ENCODE measurements around the gene DTNA. TPM values are rescaled to one million over a fixed set of nuclear protein-coding genes. Genes with fewer than 3 reads are reported as not detected.

Gene DTNA
- total and polyA plus RNA-seq, 4 donors: 90.4 to 190 (median 131) TPM

DNA sequence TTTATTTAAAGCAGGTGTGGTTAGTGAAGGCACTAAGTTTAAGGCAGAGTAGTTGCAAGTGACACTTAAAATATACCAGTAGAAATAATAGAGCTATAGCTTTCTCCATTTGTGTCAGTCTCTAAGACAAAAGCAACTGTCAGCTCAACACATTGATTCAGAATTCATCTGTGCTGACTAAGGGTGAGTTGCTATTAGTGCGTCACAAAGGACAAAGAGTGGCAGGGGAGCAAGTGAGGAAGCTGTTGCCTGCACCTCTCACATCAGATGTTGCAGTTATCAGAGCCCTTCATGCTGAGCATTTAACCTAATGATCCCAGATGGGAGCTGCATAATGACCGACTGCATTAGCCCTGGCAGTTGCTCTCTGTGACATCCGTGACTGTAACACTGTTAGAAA lies 138.6 kb downstream of the DTNA start:
- Histone ChIP-seq H3K27me3 (ENCODE audit: control insufficient read depth, insufficient read depth, low read length) (no peaks in the 10 kb centered on the region), H3K27ac (ENCODE audit: low read depth, low read length) (no peak overlapping the region), H3K36me3 (ENCODE audit: control insufficient read depth, insufficient read depth, low read length) (peaks cover 8% of the 10 kb centered on the region), H3K4me3 (ENCODE audit: low read depth, low read length) (no peak overlapping the region), H3K4me1 (ENCODE audit: control insufficient read depth, insufficient read depth, low read length) (no peaks in the 10 kb centered on the region), H3K9me3 (ENCODE audit: control insufficient read depth, insufficient read depth, low read length) (no peaks in the 10 kb centered on the region)
- 54% methylated on average over 2 of the region's 3 CpGs for WGBS (ENCODE audit: insufficient coverage)
- DNase-seq (ENCODE audit: low read depth in 4 of 6, low spot score in 6 of 6): peak in 2 of 6 donors; percentile 23 to 34

DNA sequence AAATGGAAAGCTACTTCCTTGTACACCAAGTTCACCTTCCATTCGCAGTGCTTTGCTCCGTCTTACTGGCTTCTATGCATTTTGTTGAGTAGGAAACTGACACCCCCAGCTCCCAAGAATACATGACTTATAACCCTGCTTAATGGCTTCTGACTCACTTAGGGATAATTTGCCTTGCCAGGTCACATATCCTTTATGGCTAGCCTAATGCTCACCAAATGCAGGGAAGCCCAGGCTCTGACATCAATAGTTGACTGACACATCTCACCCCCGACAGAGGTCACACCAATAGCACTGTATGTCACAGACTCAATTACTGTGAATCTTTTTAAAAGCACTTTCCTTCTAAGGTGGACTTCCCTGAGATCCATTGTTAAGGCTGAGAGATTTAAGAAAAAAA lies 147.2 kb downstream of the DTNA start:
- WGBS (ENCODE audit: insufficient coverage): 92% methylated on average over 2 of the region's 3 CpGs

DNA sequence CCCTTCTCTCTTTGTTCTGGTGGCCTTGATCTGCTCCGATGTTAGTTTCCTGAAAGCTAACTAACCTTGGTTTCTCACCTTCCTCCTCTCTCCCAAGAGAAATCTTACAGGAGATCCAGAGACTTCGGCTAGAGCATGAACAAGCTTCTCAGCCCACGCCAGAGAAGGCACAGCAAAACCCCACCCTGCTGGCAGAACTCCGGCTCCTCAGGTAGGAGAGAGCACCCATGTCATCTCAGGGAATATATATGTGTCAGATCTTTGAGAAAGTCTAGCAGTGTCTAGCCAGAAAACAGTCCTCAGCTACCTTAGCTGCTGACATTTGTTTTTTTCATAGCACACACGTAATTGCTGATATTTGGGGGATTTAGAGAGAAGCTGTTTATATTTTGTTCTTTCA lies 148.1 kb downstream of the DTNA start:
- H3K27ac ChIP-seq (ENCODE audit: low read depth, low read length): no peak overlapping the region
- no peak for DNase-seq (ENCODE audit: low read depth in 4 of 6, low spot score in 6 of 6)

More for the DNA sequence above, 147.2 kb downstream of the DTNA start:
- H3K9me3 ChIP-seq (ENCODE audit: control insufficient read depth, insufficient read depth, low read length): no peaks in the 10 kb centered on the region
- no peaks in the 10 kb centered on the region for H3K27me3 ChIP-seq (ENCODE audit: control insufficient read depth, insufficient read depth, low read length)
- no peaks in the 10 kb centered on the region for H3K4me1 ChIP-seq (ENCODE audit: control insufficient read depth, insufficient read depth, low read length)
- H3K4me3 ChIP-seq (ENCODE audit: low read depth, low read length): no peak overlapping the region
- DNase-seq (ENCODE audit: low read depth in 4 of 6, low spot score in 6 of 6): no peak
- no peak overlapping the region for H3K27ac ChIP-seq (ENCODE audit: low read depth, low read length)
- H3K36me3 ChIP-seq (ENCODE audit: control insufficient read depth, insufficient read depth, low read length): peaks cover 22% of the 10 kb centered on the region

DNA sequence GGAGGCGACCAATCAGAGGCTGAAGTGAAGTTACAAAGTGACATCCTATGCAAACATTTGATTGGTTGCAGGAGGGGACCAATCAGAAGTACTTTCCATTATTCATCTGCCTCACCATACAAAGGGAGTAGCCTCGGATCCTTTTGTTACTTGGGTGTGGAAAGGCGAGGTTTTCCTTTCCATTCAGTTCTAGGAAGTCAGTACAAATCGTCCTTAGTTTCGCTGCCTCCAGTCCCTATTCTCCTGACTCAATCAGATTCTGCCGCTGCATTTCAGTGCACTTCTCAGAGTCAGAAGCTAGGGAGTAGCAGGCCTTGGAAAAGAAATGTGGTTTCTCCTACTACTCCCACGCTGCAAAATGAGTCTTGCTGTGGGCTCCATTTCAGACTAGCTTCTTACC lies 149.4 kb downstream of the DTNA start:
- peaks cover 23% of the 10 kb centered on the region for H3K36me3 ChIP-seq (ENCODE audit: control insufficient read depth, insufficient read depth, low read length)
- no peaks in the 10 kb centered on the region for H3K4me1 ChIP-seq (ENCODE audit: control insufficient read depth, insufficient read depth, low read length)
- no peak overlapping the region for H3K4me3 ChIP-seq (ENCODE audit: low read depth, low read length)
- H3K9me3 ChIP-seq (ENCODE audit: control insufficient read depth, insufficient read depth, low read length): no peaks in the 10 kb centered on the region
- DNase-seq (ENCODE audit: low read depth in 4 of 6, low spot score in 6 of 6): no peak
- no peaks in the 10 kb centered on the region for H3K27me3 ChIP-seq (ENCODE audit: control insufficient read depth, insufficient read depth, low read length)
- no peak overlapping the region for H3K27ac ChIP-seq (ENCODE audit: low read depth, low read length)
- 100% methylated on average over 2 of the region's 7 CpGs for WGBS (ENCODE audit: insufficient coverage)

More for the DNA sequence above, 148.1 kb downstream of the DTNA start:
- 95% methylated on average over 3 of the region's 5 CpGs for WGBS (ENCODE audit: insufficient coverage)
- H3K4me3 ChIP-seq (ENCODE audit: low read depth, low read length): no peak overlapping the region
- no peaks in the 10 kb centered on the region for H3K4me1 ChIP-seq (ENCODE audit: control insufficient read depth, insufficient read depth, low read length)
- no peaks in the 10 kb centered on the region for H3K9me3 ChIP-seq (ENCODE audit: control insufficient read depth, insufficient read depth, low read length)
- H3K36me3 ChIP-seq (ENCODE audit: control insufficient read depth, insufficient read depth, low read length): peaks cover 18% of the 10 kb centered on the region
- H3K27me3 ChIP-seq (ENCODE audit: control insufficient read depth, insufficient read depth, low read length): no peaks in the 10 kb centered on the region

DNA sequence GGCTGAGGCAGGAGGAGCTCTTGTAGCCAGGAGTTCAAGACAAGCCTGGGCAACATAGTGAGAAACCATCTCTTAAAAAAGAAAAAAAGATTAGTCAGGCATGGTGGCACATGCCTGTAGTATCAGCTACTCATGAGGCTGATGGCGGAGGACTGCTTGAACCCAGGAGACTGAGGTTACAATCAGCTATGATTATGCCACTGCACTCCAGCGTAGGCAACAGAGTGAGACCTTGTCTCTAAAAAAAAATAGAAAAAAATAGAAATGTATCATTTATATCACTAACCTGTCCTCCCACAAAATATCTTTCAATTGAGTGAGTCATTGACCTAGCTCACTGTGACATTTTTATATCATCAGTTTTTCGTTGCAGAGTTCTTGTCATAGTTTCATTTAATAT lies 152.5 kb downstream of the DTNA start:
- no peak overlapping the region for H3K27ac ChIP-seq (ENCODE audit: low read depth, low read length)
- WGBS (ENCODE audit: insufficient coverage): 100% methylated on average over 1 of the region's 3 CpGs

DNA sequence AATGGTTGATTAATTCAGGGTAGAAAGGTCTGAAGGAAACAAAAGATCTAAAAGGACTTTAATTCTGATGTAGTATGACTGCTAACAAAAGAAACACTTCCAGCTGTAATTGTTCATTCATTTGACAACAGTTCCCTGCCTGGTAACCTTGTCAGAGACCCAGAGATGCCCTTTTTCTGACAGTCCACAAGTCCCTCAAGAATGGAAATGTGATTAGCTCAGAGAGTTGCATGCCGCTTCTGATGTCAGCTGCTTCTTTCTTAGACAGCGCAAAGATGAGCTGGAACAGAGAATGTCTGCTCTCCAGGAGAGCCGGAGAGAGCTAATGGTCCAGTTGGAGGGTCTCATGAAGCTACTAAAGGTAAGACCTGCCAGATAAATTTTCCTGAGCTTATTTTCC lies 153.6 kb downstream of the DTNA start:
- no peak for DNase-seq (ENCODE audit: low read depth in 4 of 6, low spot score in 6 of 6)
- 49% methylated on average over 3 of the region's 3 CpGs for WGBS (ENCODE audit: insufficient coverage)
- Histone ChIP-seq H3K4me1 (ENCODE audit: control insufficient read depth, insufficient read depth, low read length) (no peaks in the 10 kb centered on the region), H3K36me3 (ENCODE audit: control insufficient read depth, insufficient read depth, low read length) (peaks cover 18% of the 10 kb centered on the region), H3K27ac (ENCODE audit: low read depth, low read length) (no peak overlapping the region), H3K27me3 (ENCODE audit: control insufficient read depth, insufficient read depth, low read length) (no peaks in the 10 kb centered on the region), H3K9me3 (ENCODE audit: control insufficient read depth, insufficient read depth, low read length) (no peaks in the 10 kb centered on the region), H3K4me3 (ENCODE audit: low read depth, low read length) (no peak overlapping the region)

More for the DNA sequence above, 152.5 kb downstream of the DTNA start:
- no peaks in the 10 kb centered on the region for H3K4me1 ChIP-seq (ENCODE audit: control insufficient read depth, insufficient read depth, low read length)
- no peak for DNase-seq (ENCODE audit: low read depth in 4 of 6, low spot score in 6 of 6)
- no peak overlapping the region for H3K4me3 ChIP-seq (ENCODE audit: low read depth, low read length)
- no peaks in the 10 kb centered on the region for H3K9me3 ChIP-seq (ENCODE audit: control insufficient read depth, insufficient read depth, low read length)
- H3K27me3 ChIP-seq (ENCODE audit: control insufficient read depth, insufficient read depth, low read length): no peaks in the 10 kb centered on the region
- H3K36me3 ChIP-seq (ENCODE audit: control insufficient read depth, insufficient read depth, low read length): peaks cover 24% of the 10 kb centered on the region

DNA sequence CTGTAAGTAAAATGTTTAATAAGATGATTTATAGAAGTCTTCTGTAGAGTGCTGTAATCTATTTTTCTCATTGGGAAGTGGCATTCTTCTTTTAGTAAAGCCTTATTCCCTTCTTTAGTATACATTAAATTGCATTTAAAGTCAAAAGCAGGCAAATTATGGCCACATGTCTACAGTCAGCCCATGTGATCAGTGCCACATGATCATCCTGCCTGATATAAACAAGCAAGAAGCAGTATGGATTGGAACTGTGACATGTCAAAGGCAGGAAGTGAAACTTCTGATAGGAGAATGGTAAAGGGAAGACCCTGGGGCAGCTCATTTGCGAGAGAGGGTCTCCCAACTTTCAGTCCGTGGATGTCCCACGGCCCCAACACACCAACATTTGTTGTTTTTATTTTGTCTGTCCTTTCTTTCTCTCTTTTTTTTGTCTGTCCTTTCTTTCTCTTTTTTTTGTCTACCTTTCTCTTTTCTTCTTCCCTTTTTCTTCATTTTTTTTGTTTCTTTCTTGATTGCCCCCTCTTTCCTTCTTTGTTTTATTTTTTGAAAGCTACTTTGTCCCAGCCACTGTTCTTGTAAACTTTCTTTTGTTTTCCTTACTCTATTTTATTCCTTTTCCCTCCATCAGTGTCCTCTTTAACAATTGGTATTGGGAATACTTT lies 154.9 kb downstream of the DTNA start:
- peaks cover 14% of the 10 kb centered on the region for H3K36me3 ChIP-seq (ENCODE audit: control insufficient read depth, insufficient read depth, low read length)
- no peak overlapping the region for H3K27ac ChIP-seq (ENCODE audit: low read depth, low read length)
- no peak for DNase-seq (ENCODE audit: low read depth in 4 of 6, low spot score in 6 of 6)
- 85% methylated on average over 2 of the region's 3 CpGs for WGBS (ENCODE audit: insufficient coverage)
- H3K9me3 ChIP-seq (ENCODE audit: control insufficient read depth, insufficient read depth, low read length): no peaks in the 10 kb centered on the region
- no peak overlapping the region for H3K4me3 ChIP-seq (ENCODE audit: low read depth, low read length)
- no peaks in the 10 kb centered on the region for H3K4me1 ChIP-seq (ENCODE audit: control insufficient read depth, insufficient read depth, low read length)
- H3K27me3 ChIP-seq (ENCODE audit: control insufficient read depth, insufficient read depth, low read length): no peaks in the 10 kb centered on the region

DNA sequence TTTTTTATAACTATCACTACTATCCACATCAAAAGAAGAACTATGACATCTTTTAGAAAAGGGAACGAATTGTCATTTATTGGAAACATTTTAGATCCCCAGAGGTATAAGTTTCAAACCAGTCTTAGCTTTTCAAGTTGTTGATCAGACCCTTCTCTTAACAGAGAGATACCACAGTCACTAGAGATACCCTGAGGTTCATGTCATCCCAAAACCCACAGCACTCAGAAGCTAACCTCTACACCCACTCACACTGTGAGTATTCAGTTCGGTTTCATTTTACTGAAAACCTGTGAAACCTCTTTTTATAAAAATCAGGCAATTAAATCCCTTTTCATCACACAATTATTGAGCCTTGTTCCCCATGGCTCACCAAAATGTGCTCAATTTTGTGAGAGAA lies 156.2 kb downstream of the DTNA start:
- Histone ChIP-seq H3K9me3 (ENCODE audit: control insufficient read depth, insufficient read depth, low read length) (no peaks in the 10 kb centered on the region), H3K4me3 (ENCODE audit: low read depth, low read length) (no peak overlapping the region), H3K36me3 (ENCODE audit: control insufficient read depth, insufficient read depth, low read length) (peaks cover 9% of the 10 kb centered on the region), H3K27ac (ENCODE audit: low read depth, low read length) (no peak overlapping the region), H3K27me3 (ENCODE audit: control insufficient read depth, insufficient read depth, low read length) (no peaks in the 10 kb centered on the region), H3K4me1 (ENCODE audit: control insufficient read depth, insufficient read depth, low read length) (no peaks in the 10 kb centered on the region)
- no peak for DNase-seq (ENCODE audit: low read depth in 4 of 6, low spot score in 6 of 6)
- no CpG with 5 or more reads among the region's 2 CpGs for WGBS (ENCODE audit: insufficient coverage)

DNA sequence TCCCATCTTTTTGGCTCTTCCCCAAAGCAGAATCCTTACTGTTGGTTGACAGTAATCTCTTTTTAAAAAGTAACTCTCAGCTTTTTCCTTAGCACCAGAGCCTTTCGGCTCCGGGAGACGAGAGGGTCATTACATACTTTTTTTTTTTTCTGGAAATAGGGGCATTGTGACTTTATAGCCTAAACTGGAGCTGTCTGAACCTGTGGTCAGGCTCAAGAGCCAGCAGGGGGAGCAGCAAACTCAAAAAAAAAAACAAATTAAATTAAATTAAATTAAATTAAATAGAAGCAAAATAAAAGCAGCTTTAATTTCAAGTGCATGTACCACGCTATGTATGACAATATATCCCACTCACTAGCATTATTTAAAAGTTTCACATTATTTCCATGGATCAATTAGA lies 156.6 kb downstream of the DTNA start:
- H3K4me1 ChIP-seq (ENCODE audit: control insufficient read depth, insufficient read depth, low read length): no peaks in the 10 kb centered on the region
- WGBS (ENCODE audit: insufficient coverage): no CpG with 5 or more reads among the region's 4 CpGs
- no peaks in the 10 kb centered on the region for H3K27me3 ChIP-seq (ENCODE audit: control insufficient read depth, insufficient read depth, low read length)
- peaks cover 8% of the 10 kb centered on the region for H3K36me3 ChIP-seq (ENCODE audit: control insufficient read depth, insufficient read depth, low read length)
- peak in 2 of 6 donors; percentile 23 to 49 for DNase-seq (ENCODE audit: low read depth in 4 of 6, low spot score in 6 of 6)
- H3K9me3 ChIP-seq (ENCODE audit: control insufficient read depth, insufficient read depth, low read length): no peaks in the 10 kb centered on the region
- H3K4me3 ChIP-seq (ENCODE audit: low read depth, low read length): no peak overlapping the region
- H3K27ac ChIP-seq (ENCODE audit: low read depth, low read length): no peak overlapping the region

DNA sequence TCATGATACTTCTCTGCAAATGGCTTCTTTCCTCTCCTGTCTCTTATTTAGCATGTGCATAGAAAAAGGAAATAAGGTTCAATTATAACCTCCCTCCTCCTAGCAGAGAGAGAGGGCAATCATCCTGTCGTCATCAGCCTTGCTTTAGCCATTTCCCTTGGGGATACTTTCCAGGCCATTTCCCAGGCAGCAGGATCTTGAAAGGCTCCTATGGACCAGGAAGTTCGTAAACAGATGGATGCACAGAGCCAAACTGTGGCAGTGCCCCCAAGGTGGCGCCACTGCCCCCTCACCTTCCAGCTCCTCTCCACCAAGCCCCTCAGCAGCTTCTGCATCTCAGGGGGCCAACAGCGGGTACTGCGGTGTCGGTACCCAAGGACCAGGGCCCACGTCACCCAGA lies 157.4 kb downstream of the DTNA start:
- no peak overlapping the region for H3K27ac ChIP-seq (ENCODE audit: low read depth, low read length)
- 52% methylated on average over 4 of the region's 7 CpGs for WGBS (ENCODE audit: insufficient coverage)

More for the DNA sequence above, 157.4 kb downstream of the DTNA start:
- Histone ChIP-seq H3K27me3 (ENCODE audit: control insufficient read depth, insufficient read depth, low read length) (no peaks in the 10 kb centered on the region), H3K4me1 (ENCODE audit: control insufficient read depth, insufficient read depth, low read length) (no peaks in the 10 kb centered on the region), H3K4me3 (ENCODE audit: low read depth, low read length) (no peak overlapping the region), H3K36me3 (ENCODE audit: control insufficient read depth, insufficient read depth, low read length) (peaks cover 8% of the 10 kb centered on the region), H3K9me3 (ENCODE audit: control insufficient read depth, insufficient read depth, low read length) (no peaks in the 10 kb centered on the region)
- peak in 2 of 6 donors; percentile 14 to 64 for DNase-seq (ENCODE audit: low read depth in 4 of 6, low spot score in 6 of 6)

Data from spinal cord (tissue), 10 donors.